ENCODE results near the gene CRADD. TPM values are rescaled to one million over a fixed set of nuclear protein-coding genes. Genes with fewer than 3 reads are reported as not detected.
"Not testable (repeated sequence)": the region's sequence is repeated elsewhere in the genome, so short reads cannot be mapped to it uniquely, and the experiment has no call there.

Gene CRADD
- total RNA-seq, 2 experiments from 2014 or later = 5.8 to 9.2 TPM

- DNase-seq = no peak
- no peaks in the 10 kb centered on the region for H3K36me3 ChIP-seq (ENCODE audit: insufficient read depth, low read length)
- no peak overlapping the region for H3K27ac Mint-ChIP-seq
- peaks cover 50% of the 10 kb centered on the region for H3K36me3 Mint-ChIP-seq (ENCODE audit: low read depth)
- H3K4me1 Mint-ChIP-seq (ENCODE audit: low read depth) = peaks cover 28% of the 10 kb centered on the region
- no peak overlapping the region for H3K4me3 Mint-ChIP-seq
- no peaks in the 10 kb centered on the region for H3K27me3 ChIP-seq (ENCODE audit: control insufficient read depth in 1 of 2, insufficient read depth in 2 of 2, low read length in 2 of 2)
- no peak overlapping the region for H3K27ac ChIP-seq (ENCODE audit: low read depth in 1 of 2, low read length in 2 of 2)
- TF ChIP-seq CTCF (IDR thresholded peaks at IDR 0.05) = no peak
- ChIA-PET POLR2A (no interaction called here), CTCF (no interaction called here)
- no peaks in the 10 kb centered on the region for H3K27me3 Mint-ChIP-seq
- intact Hi-C loops (cut with DNase I, micrococcal nuclease) = no loop called here
- ATAC-seq (ENCODE audit: poor library complexity) = no peak
- H3K4me3 ChIP-seq (ENCODE audit: low read length) = no peak overlapping the region
- H3K9me3 Mint-ChIP-seq = peaks cover 16% of the 10 kb centered on the region
- H3K9me3 ChIP-seq (ENCODE audit: control insufficient read depth in 1 of 2, insufficient read depth in 1 of 2, low read length in 2 of 2) = peaks cover 7 to 8% of the 10 kb centered on the region in 2 experiments
- no peaks in the 10 kb centered on the region for H3K4me1 ChIP-seq (ENCODE audit: insufficient read depth, low read length)
Observed at GRCh38 chr12:93708952-93709351, 31.8 kb downstream of the CRADD start.

DNA sequence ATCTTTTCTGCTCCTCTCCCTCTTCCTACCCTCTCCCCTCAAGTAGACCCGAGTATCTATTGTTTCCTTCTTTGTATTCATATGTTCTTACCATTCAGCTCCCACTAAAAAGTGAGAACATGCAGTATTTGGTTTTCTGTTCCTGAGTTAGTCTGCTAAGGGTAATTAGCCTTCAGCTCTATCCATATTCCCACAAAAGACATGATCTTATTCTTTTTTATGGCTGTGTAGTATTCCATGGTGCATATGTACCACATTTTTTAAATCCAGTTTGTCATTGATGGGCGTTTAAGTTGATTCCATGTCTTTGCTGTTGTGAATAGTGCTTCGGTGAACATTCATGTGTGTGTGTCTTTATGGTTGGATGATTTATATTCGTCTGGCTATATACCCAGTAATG lies 32.2 kb downstream of the CRADD start:
- Histone ChIP-seq H3K9me3 (ENCODE audit: control insufficient read depth in 1 of 2, insufficient read depth in 1 of 2, low read length in 2 of 2) (peaks cover 7 to 8% of the 10 kb centered on the region in 2 experiments), H3K27ac (ENCODE audit: low read depth in 1 of 2, low read length in 2 of 2) (no peak overlapping the region), H3K36me3 (ENCODE audit: insufficient read depth, low read length) (no peaks in the 10 kb centered on the region), H3K27me3 (ENCODE audit: control insufficient read depth in 1 of 2, insufficient read depth in 2 of 2, low read length in 2 of 2) (no peaks in the 10 kb centered on the region), H3K4me3 (ENCODE audit: low read length) (no peak overlapping the region), H3K4me1 (ENCODE audit: insufficient read depth, low read length) (no peaks in the 10 kb centered on the region)
- Mint-ChIP-seq H3K4me3 (no peak overlapping the region), H3K27ac (no peak overlapping the region), H3K36me3 (ENCODE audit: low read depth) (peaks cover 54% of the 10 kb centered on the region), H3K27me3 (no peaks in the 10 kb centered on the region), H3K9me3 (peaks cover 16% of the 10 kb centered on the region), H3K4me1 (ENCODE audit: low read depth) (peaks cover 24% of the 10 kb centered on the region)
- TF ChIP-seq CTCF (IDR thresholded peaks at IDR 0.05) = no peak
- POLR2A ChIA-PET = no interaction called here
- no peak for DNase-seq
- CTCF ChIA-PET = no interaction called here
- intact Hi-C loops (cut with DNase I, micrococcal nuclease) = no loop called here
- no peak for ATAC-seq (ENCODE audit: poor library complexity)

DNA sequence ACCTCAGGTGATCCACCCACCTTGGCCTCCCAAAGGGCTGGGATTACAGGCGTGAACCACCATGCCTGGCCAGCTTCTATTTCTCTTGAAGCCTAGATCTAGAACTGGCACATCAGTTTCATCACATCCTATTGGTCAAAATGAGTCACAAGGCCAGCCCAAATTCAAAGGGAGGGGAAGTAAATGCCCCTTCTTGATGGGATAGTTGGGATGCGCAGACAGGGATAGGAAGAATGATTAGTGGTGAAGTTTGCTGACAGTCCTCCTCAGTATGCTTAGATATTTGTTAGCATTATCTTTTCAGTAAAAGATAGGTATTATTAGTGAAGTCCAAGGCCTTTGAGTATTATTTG lies 33.4 kb downstream of the CRADD start:
- intact Hi-C loops (cut with DNase I, micrococcal nuclease) = no loop called here
- Histone ChIP-seq H3K9me3 (ENCODE audit: control insufficient read depth in 1 of 2, insufficient read depth in 1 of 2, low read length in 2 of 2) (peaks cover 7 to 8% of the 10 kb centered on the region in 2 experiments), H3K4me3 (ENCODE audit: low read length) (no peak overlapping the region), H3K27me3 (ENCODE audit: control insufficient read depth in 1 of 2, insufficient read depth in 2 of 2, low read length in 2 of 2) (no peaks in the 10 kb centered on the region), H3K36me3 (ENCODE audit: insufficient read depth, low read length) (no peaks in the 10 kb centered on the region), H3K27ac (ENCODE audit: low read depth in 1 of 2, low read length in 2 of 2) (no peak overlapping the region), H3K4me1 (ENCODE audit: insufficient read depth, low read length) (no peaks in the 10 kb centered on the region)
- no peaks in the 10 kb centered on the region for H3K27me3 Mint-ChIP-seq
- H3K9me3 Mint-ChIP-seq = peaks cover 16% of the 10 kb centered on the region
- no peak overlapping the region for H3K4me3 Mint-ChIP-seq
- H3K4me1 Mint-ChIP-seq (ENCODE audit: low read depth) = peaks cover 17% of the 10 kb centered on the region
- TF ChIP-seq CTCF (IDR thresholded peaks at IDR 0.05) = no peak
- no peak for ATAC-seq (ENCODE audit: poor library complexity)
- no peak for DNase-seq
- ChIA-PET POLR2A (no interaction called here), CTCF (no interaction called here)
- H3K27ac Mint-ChIP-seq = no peak overlapping the region
- H3K36me3 Mint-ChIP-seq (ENCODE audit: low read depth) = peaks cover 58% of the 10 kb centered on the region

- H3K27me3 Mint-ChIP-seq; POLR2A ChIA-PET; intact Hi-C loops (cut with DNase I, micrococcal nuclease); H3K27ac Mint-ChIP-seq; H3K4me1 ChIP-seq (ENCODE audit: insufficient read depth, low read length); DNase-seq; H3K27ac ChIP-seq (ENCODE audit: low read depth in 1 of 2, low read length in 2 of 2); H3K4me3 ChIP-seq (ENCODE audit: low read length); H3K4me1 Mint-ChIP-seq (ENCODE audit: low read depth); H3K4me3 Mint-ChIP-seq; H3K9me3 ChIP-seq (ENCODE audit: control insufficient read depth in 1 of 2, insufficient read depth in 1 of 2, low read length in 2 of 2); H3K36me3 ChIP-seq (ENCODE audit: insufficient read depth, low read length); ATAC-seq (ENCODE audit: poor library complexity); H3K27me3 ChIP-seq (ENCODE audit: control insufficient read depth in 1 of 2, insufficient read depth in 2 of 2, low read length in 2 of 2): not testable (repeated sequence)
- peaks cover 16% of the 10 kb centered on the region for H3K9me3 Mint-ChIP-seq
- peaks cover 54% of the 10 kb centered on the region for H3K36me3 Mint-ChIP-seq (ENCODE audit: low read depth)
- CTCF ChIA-PET = interaction anchor here (1.1 kb wide), 1 partner anchor 22 kb away, joined by 3 read pairs; no protein-coding TSS in a partner anchor
Observed at GRCh38 chr12:93711502-93711901, 34.3 kb downstream of the CRADD start.

Data from CD4-positive, alpha-beta T cell (primary cell).